Keratinocyte (primary cell): Measurements from ENCODE around the gene CACNA1S. TPM values are rescaled to one million over a fixed set of nuclear protein-coding genes. Genes with fewer than 3 reads are reported as not detected.

Experiments
- DNase-seq: peaks from one replicate; pipeline ENCODE4 v3.0.0-alpha.2; 2011; ENCODE audit warnings: low read depth, missing footprints, low spot score
- FAIRE-seq: peaks from 2 replicates; lab custom pipeline; 2011; peaks lifted over from hg19 to GRCh38; lab: Jason Lieb, UNC
- H2AFZ ChIP-seq: 2 replicates; pipeline ENCODE4 v1.6.0; 2012; ENCODE audit warnings: low read length, control low read depth, inconsistent platforms; ENCODE audit not compliant: control insufficient read depth
- H3K27ac ChIP-seq: 2 replicates; pipeline ENCODE4 v1.5.1; 2011; ENCODE audit warnings: low read length; ENCODE audit not compliant: control insufficient read depth, insufficient read depth
- H3K27me3 ChIP-seq: 3 replicates; pipeline ENCODE4 v1.6.0; 2011; ENCODE audit warnings: low read length; ENCODE audit not compliant: control insufficient read depth, insufficient read depth; ENCODE audit errors: extremely low read depth
- H3K36me3 ChIP-seq, 2 experiments: 2 replicates in 1 of 2; 3 replicates in 1 of 2; pipeline ENCODE4 v1.5.1; 2011; ENCODE audit warnings: low read length in 2 of 2, mild to moderate bottlenecking in 1 of 2; ENCODE audit not compliant: control insufficient read depth in 2 of 2, insufficient read depth in 2 of 2; ENCODE audit errors: extremely low read depth in 1 of 2
- H3K4me1 ChIP-seq: 3 replicates; pipeline ENCODE4 v1.5.1; 2011; ENCODE audit warnings: low read length; ENCODE audit not compliant: control insufficient read depth, insufficient read depth; ENCODE audit errors: extremely low read depth
- H3K4me2 ChIP-seq: 3 replicates; pipeline ENCODE4 v1.6.0; 2011; ENCODE audit warnings: low read depth, low read length; ENCODE audit not compliant: control insufficient read depth, insufficient read depth; ENCODE audit errors: extremely low read depth
- H3K4me3 ChIP-seq, 3 experiments: fragments of 200-600 bp in 1 of 3; sonication (generic) in 1 of 3; 2 replicates in 2 of 3; 3 replicates in 1 of 3; pipeline ENCODE4 v1.5.1; 2011 to 2016; ENCODE audit warnings: low read length in 3 of 3, mild to moderate bottlenecking in 3 of 3, control low read depth in 2 of 3, inconsistent platforms in 1 of 3, low read depth in 1 of 3, mixed read lengths in 1 of 3, mixed run types in 1 of 3, moderate library complexity in 1 of 3; ENCODE audit not compliant: control insufficient read depth in 2 of 3, insufficient read depth in 2 of 3; ENCODE audit errors: extremely low read depth in 1 of 3
- H3K79me2 ChIP-seq: 2 replicates; pipeline ENCODE4 v1.6.0; 2012; ENCODE audit warnings: low read length; ENCODE audit not compliant: control insufficient read depth, insufficient read depth
- H3K9ac ChIP-seq: 3 replicates; pipeline ENCODE4 v1.6.0; 2011; ENCODE audit warnings: low read length; ENCODE audit not compliant: control insufficient read depth, insufficient read depth; ENCODE audit errors: extremely low read depth
- H3K9me1 ChIP-seq: 3 replicates; pipeline ENCODE4 v1.6.0; 2011; ENCODE audit warnings: low read length; ENCODE audit not compliant: control insufficient read depth, insufficient read depth; ENCODE audit errors: extremely low read depth
- H3K9me3 ChIP-seq: 2 replicates; pipeline ENCODE4 v1.5.1; 2012; ENCODE audit warnings: low read depth, low read length; ENCODE audit not compliant: control insufficient read depth
- H4K20me1 ChIP-seq: 3 replicates; pipeline ENCODE4 v1.6.0; 2011; ENCODE audit warnings: low read length; ENCODE audit not compliant: control insufficient read depth, insufficient read depth; ENCODE audit errors: extremely low read depth
- EZH2 ChIP-seq: IDR thresholded peaks from one replicate; pipeline ENCODE4 v1.6.1; 2012; ENCODE audit warnings: inconsistent platforms, mild to moderate bottlenecking, low read length, moderate library complexity
- dilution Hi-C: fragments of 300-500 bp; cut with MboI; formaldehyde crosslinking; loops from one replicate; pipeline ENCODE4 v1.7.0; 2020; ENCODE audit warnings: low sequenced_read_pairs; ENCODE audit not compliant: extremely low pct_ligation_motif_present
- polyA plus RNA-seq, 5 experiments: library from polyadenylated mRNA; depleted of rRNA in 3 of 5; stranded (reverse) in 3 of 5; stranded (forward) in 1 of 5; unstranded in 1 of 5; fragments of >200 nt; gene quantifications; 1 replicate in 1 of 5; 2 replicates in 3 of 5; 3 replicates in 1 of 5; pipeline versions ENCODE4 v1.2.1 to v1.2.3, GENCODE V29; 2011 to 2012; ENCODE audit warnings: missing spikeins in 2 of 5, low read depth in 1 of 5, low replicate concordance in 1 of 5
- TF ChIP-seq, protein P1 (sequence below), 3 experiments: IDR thresholded peaks in 1 of 3; conservative IDR thresholded peaks in 1 of 3; optimal IDR thresholded peaks in 1 of 3; 2 replicates in 2 of 3; 3 replicates in 1 of 3; pipeline versions ENCODE3 to v1.5.1; 2011; ENCODE audit warnings: low read length in 3 of 3, mild to moderate bottlenecking in 3 of 3, moderate library complexity in 2 of 3, control low read depth in 1 of 3, inconsistent platforms in 1 of 3; ENCODE audit not compliant: insufficient read depth in 2 of 3; ENCODE audit errors: extremely low read depth in 1 of 3

The CACNA1S gene
- polyA plus RNA-seq, 1 donor (not counting 4 experiments of a cell fraction or from before 2014, with no cell fraction given): not detected

DNA sequence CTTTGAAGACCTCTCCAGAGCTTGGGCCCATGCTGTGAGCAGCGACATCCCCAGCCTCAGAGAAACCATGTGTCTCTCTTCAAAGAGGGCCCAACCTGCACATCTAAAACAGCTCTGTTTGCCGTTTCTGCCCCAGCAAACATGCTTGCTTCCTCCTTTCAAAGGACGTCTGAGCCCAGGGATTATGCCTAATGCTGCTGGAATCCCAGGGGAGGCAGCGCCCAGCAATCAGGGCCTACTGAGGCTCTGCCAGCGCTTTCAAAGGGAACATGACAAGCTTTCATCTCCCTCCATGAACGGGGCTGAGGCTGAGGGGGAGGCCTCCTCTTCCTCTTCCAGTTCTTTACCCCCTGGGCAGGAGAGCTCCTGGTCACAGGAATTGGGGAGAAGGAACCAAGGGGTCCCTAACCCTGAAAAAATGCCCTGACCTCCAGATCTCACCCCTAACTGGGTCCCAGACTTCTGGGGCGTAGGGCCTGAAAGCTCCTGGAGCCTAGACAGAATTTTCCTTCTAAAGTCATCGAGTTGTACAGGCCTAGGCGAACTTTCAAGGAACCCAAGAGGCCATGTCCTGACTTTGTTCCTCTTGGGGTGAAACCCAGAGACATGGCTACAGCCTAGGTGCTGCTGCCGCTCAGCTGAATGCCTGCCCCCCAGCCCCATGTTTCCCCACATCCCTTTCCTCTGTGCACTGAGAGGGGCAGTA lies 28.2 kb upstream of the CACNA1S start:
- TF ChIP-seq, protein P1, sequence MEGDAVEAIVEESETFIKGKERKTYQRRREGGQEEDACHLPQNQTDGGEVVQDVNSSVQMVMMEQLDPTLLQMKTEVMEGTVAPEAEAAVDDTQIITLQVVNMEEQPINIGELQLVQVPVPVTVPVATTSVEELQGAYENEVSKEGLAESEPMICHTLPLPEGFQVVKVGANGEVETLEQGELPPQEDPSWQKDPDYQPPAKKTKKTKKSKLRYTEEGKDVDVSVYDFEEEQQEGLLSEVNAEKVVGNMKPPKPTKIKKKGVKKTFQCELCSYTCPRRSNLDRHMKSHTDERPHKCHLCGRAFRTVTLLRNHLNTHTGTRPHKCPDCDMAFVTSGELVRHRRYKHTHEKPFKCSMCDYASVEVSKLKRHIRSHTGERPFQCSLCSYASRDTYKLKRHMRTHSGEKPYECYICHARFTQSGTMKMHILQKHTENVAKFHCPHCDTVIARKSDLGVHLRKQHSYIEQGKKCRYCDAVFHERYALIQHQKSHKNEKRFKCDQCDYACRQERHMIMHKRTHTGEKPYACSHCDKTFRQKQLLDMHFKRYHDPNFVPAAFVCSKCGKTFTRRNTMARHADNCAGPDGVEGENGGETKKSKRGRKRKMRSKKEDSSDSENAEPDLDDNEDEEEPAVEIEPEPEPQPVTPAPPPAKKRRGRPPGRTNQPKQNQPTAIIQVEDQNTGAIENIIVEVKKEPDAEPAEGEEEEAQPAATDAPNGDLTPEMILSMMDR (optimal IDR thresholded peaks at IDR 0.05 in 1 of 3, IDR thresholded peaks at IDR 0.05 in 1 of 3, conservative IDR thresholded peaks at IDR 0.05 in 1 of 3; ENCODE audit: extremely low read depth in 1 of 3, insufficient read depth in 2 of 3, low read length in 3 of 3): no peak
- no peak for TF ChIP-seq EZH2
- H3K4me3 ChIP-seq: no peak overlapping the region
- H3K4me2 ChIP-seq: no peak overlapping the region
- H3K9ac ChIP-seq: no peak overlapping the region
- FAIRE-seq (no peak), DNase-seq (no peak)
- no peaks in the 10 kb centered on the region for H3K27me3 ChIP-seq
- dilution Hi-C loops: no loop called here
- H3K27ac ChIP-seq: no peak overlapping the region
- H4K20me1 ChIP-seq: no peaks in the 10 kb centered on the region
- no peaks in the 10 kb centered on the region for H3K9me3 ChIP-seq
- peaks cover 4% of the 10 kb centered on the region for H3K4me1 ChIP-seq
- H3K79me2 ChIP-seq: no peaks in the 10 kb centered on the region
- peaks cover 12 to 24% of the 10 kb centered on the region in 2 experiments for H3K36me3 ChIP-seq
- H3K9me1 ChIP-seq: no peaks in the 10 kb centered on the region
- H2AFZ ChIP-seq: no peak overlapping the region

DNA sequence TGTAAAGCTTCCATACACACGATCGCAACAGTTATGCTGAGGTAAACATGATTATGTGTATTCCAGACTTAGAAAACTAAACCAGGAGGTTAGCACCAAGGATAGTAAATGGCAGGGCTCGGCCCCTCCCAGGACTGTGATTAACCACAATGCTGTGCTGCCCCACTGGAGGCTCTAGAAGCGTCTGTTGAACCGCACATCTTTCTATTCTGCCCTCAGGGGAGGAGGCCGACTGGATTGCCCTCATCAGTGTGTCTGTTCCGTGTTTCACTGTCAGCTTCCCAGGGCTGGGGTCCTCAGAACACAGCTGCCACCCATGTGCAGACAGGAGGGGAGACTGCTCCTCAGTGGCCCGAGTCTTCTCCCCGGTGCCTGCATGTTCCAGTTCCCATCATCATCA lies 27.5 kb upstream of the CACNA1S start:
- dilution Hi-C loops: no loop called here
- no peaks in the 10 kb centered on the region for H3K79me2 ChIP-seq
- H3K9ac ChIP-seq: no peak overlapping the region
- FAIRE-seq (no peak), DNase-seq (no peak)
- H3K4me2 ChIP-seq: no peak overlapping the region
- no peaks in the 10 kb centered on the region for H4K20me1 ChIP-seq
- peaks cover 4% of the 10 kb centered on the region for H3K4me1 ChIP-seq
- no peaks in the 10 kb centered on the region for H3K9me1 ChIP-seq
- TF ChIP-seq EZH2: no peak
- H3K27ac ChIP-seq: no peak overlapping the region
- H3K36me3 ChIP-seq: peaks cover 12 to 23% of the 10 kb centered on the region in 2 experiments
- no peak overlapping the region for H2AFZ ChIP-seq
- no peaks in the 10 kb centered on the region for H3K9me3 ChIP-seq
- H3K27me3 ChIP-seq: no peaks in the 10 kb centered on the region
- H3K4me3 ChIP-seq: no peak overlapping the region

DNA sequence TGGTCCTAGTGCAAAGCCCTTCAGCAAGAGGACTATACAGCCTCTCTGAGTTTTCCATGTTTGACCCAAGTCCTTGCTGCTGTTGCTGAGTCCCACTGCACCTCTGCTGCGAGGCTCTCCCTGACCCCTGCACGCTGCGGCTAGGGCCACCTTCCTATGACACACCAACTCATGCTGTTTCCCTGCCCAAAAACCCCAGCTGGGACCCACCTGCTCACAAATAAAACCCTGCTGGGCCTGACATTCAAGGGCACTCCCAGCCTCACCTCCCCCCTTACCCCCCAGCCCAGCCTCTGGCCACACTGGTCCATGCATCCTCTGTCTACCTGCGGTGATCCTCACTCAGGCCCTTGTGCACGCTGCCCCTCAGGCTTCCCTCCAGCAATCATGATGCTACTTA lies 27.1 kb upstream of the CACNA1S start:
- Histone ChIP-seq H3K4me2 (no peak overlapping the region), H3K79me2 (no peaks in the 10 kb centered on the region), H3K27me3 (no peaks in the 10 kb centered on the region), H3K36me3 (peaks cover 12 to 23% of the 10 kb centered on the region in 2 experiments), H3K4me1 (peaks cover 4% of the 10 kb centered on the region), H3K27ac (no peak overlapping the region), H3K9me1 (no peaks in the 10 kb centered on the region), H3K4me3 (no peak overlapping the region), H3K9ac (no peak overlapping the region), H4K20me1 (no peaks in the 10 kb centered on the region), H2AFZ (no peak overlapping the region), H3K9me3 (no peaks in the 10 kb centered on the region)
- no peak for TF ChIP-seq EZH2
- TF ChIP-seq, protein P1 (optimal IDR thresholded peaks at IDR 0.05 in 1 of 3, IDR thresholded peaks at IDR 0.05 in 1 of 3, conservative IDR thresholded peaks at IDR 0.05 in 1 of 3; ENCODE audit: extremely low read depth in 1 of 3, insufficient read depth in 2 of 3, low read length in 3 of 3): no peak
- FAIRE-seq: no peak
- DNase-seq: no peak
- dilution Hi-C loops: no loop called here
